Body of pancreas (tissue), 4 donors: ENCODE measurements around the gene AGR2.

Source experiments
- POLR2A ChIP-seq, 3 donors: fragments of 450-650 bp; IDR thresholded peaks; one replicate each; pipeline ENCODE4 v1.6.1; 2016; ENCODE audit warnings: antibody characterized with exemption in 3 of 3, mild to moderate bottlenecking in 2 of 3
- TF ChIP-seq, protein P1 (sequence below), 7 experiments: fragments of 450-650 bp in 4 of 7; fragments of 200-600 bp in 3 of 7; sonication (generic) in 3 of 7; IDR thresholded peaks; one replicate each; pipeline ENCODE4 v1.5.1; 2016 to 2019; ENCODE audit warnings: antibody characterized with exemption in 7 of 7

DNA sequence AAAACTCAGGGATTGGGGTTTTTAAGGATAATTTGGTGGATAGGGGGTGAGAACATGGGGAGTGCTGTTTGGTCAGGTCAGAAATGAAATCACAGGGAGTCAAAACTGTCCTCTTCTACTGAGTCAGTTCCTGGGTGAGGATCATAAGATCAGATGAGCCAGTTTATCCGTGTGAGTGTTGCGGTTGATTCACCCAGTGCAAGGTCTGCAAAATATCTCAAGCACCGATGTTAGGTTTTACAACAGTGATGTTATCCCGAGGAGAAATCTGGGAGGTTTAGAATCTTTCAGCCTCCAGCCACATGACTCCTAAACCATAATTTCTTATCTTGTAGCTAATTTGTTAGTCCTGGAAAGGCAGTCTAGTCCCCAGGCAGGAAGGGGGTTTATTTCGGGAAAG, 31.7 kb upstream of the AGR2 start:
- TF ChIP-seq, protein P1, sequence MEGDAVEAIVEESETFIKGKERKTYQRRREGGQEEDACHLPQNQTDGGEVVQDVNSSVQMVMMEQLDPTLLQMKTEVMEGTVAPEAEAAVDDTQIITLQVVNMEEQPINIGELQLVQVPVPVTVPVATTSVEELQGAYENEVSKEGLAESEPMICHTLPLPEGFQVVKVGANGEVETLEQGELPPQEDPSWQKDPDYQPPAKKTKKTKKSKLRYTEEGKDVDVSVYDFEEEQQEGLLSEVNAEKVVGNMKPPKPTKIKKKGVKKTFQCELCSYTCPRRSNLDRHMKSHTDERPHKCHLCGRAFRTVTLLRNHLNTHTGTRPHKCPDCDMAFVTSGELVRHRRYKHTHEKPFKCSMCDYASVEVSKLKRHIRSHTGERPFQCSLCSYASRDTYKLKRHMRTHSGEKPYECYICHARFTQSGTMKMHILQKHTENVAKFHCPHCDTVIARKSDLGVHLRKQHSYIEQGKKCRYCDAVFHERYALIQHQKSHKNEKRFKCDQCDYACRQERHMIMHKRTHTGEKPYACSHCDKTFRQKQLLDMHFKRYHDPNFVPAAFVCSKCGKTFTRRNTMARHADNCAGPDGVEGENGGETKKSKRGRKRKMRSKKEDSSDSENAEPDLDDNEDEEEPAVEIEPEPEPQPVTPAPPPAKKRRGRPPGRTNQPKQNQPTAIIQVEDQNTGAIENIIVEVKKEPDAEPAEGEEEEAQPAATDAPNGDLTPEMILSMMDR (IDR thresholded peaks at IDR 0.05), result no peak
- no peak for TF ChIP-seq POLR2A (IDR thresholded peaks at IDR 0.05)
